ENCODE results near the gene CFDP1. TPM values are rescaled to one million over a fixed set of nuclear protein-coding genes. Genes with fewer than 3 reads are reported as not detected.

Gene CFDP1
- polyA plus RNA-seq, 2 of the 4 experiments (the other 2 are of a cell fraction), result 70.2 to 72.8 TPM

DNA sequence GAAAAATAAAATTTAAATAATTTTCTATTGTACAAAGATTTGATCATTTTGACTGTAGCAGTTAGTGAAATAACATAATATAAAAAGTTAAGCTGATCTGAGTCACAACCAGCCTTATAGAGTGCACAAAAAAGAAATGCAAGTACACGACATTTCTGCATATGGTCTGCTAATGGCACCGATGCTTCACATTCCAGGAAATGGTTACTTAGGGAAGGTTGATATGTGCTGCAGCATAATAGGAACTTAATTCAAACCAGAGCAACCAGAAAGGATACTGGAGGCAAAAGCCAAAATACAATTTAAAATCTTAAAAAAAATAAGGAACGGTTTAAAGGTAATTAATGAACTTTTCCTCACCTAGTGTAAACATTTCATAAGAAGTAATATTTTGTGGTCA lies 10.0 kb upstream of the CFDP1 start:
- CTCF ChIA-PET, result interaction anchor here (1.6 kb wide), 1 partner anchor 321 kb away, joined by 3 read pairs; no protein-coding TSS in a partner anchor
- 92% methylated on average over 3 of the region's 3 CpGs for WGBS (ENCODE audit: missing lambda C conversion rate)
- TF ChIP-seq HOXB13 (CRISPR knock-in tag; IDR thresholded peaks at IDR 0.05; ENCODE audit: low read depth) (no peak), CBX2 (IDR thresholded peaks at IDR 0.05; ENCODE audit: borderline replicate concordance, low read depth) (no peak), JUN (IDR thresholded peaks at IDR 0.05) (no peak), EP300 (IDR thresholded peaks at IDR 0.05) (no peak), HOXA7 (CRISPR knock-in tag; IDR thresholded peaks at IDR 0.05) (no peak), RFX5 (IDR thresholded peaks at IDR 0.05) (no peak), EHMT2 (IDR thresholded peaks at IDR 0.05; ENCODE audit: low read depth) (no peak), ZSCAN20 (CRISPR knock-in tag; IDR thresholded peaks at IDR 0.05) (no peak), NR3C1 (IDR thresholded peaks at IDR 0.05) (no peak), BHLHE40 (IDR thresholded peaks at IDR 0.05; ENCODE audit: low read depth, low read length) (no peak), JUNB (IDR thresholded peaks at IDR 0.05) (no peak), NFE2L2 (conservative IDR thresholded peaks at IDR 0.05; ENCODE audit: low read length) (no peak)

DNA sequence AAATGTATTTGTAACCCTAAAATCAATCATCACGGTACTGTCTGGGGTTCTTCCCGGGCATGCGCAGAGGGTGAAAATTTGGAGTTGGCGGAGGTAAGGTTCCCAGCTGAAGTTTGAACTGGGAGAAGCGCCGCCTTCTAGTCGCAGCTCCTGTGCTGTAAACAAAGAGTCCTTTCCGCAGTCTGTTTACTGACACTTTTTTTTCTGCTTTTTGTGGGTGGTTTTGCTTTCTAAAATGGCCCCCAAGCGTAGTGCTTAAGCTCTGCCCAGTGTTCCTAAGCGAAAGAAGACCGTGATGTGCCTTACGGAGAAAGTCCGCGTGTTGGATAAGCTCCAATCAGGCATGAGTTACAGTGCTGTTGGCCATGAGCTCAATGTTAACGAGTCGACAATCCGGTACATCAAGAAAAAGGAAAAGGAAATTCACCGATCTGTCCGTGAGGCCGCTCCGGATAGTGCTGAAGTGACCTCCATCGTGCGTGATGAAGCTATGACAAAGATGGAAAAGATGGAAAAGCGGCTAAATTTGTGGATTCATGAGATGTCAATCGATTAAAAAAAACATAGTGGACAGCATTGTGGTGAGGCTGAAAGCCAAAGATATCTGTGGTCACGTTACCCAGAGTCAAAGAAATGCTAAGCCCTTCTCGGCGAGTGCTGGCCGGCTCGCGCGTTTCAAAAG lies 570 bp upstream of the CFDP1 start:
- DNase-seq (ENCODE audit: low read depth in 1 of 2, low spot score in 1 of 2) (peak; percentile 69 to 92), ATAC-seq (peak; percentile 85 to 88), FAIRE-seq (no peak)
- POLR2A ChIA-PET, result interaction anchor here (0.7 to 1.6 kb wide), 9 partner anchors 11 to 189 kb away, joined by 3 to 10 read pairs (median 4); partner anchors contain the start of genes ADAT1 and BCAR1
- WGBS (ENCODE audit: missing lambda C conversion rate), result 2% methylated on average over 32 of the region's 32 CpGs
- H3K27ac ChIP-seq, result peak overlapping the region; percentile 75 to 95
- no peaks in the 10 kb centered on the region for H3K9me3 ChIP-seq
- peaks cover 10% of the 10 kb centered on the region; the same call in 1 of the 3 replicates for H3K4me1 ChIP-seq
- H3K4me2 ChIP-seq, result peak overlapping the region; percentile 79
- peak overlapping the region; percentile 81 for H3K4me3 ChIP-seq
- CTCF ChIA-PET, result interaction anchor here (0.8 to 1.9 kb wide), 6 partner anchors 10 to 235 kb away, joined by 3 to 9 read pairs (median 4); partner anchors contain the start of gene TMEM170A
- TF ChIP-seq, protein P1, sequence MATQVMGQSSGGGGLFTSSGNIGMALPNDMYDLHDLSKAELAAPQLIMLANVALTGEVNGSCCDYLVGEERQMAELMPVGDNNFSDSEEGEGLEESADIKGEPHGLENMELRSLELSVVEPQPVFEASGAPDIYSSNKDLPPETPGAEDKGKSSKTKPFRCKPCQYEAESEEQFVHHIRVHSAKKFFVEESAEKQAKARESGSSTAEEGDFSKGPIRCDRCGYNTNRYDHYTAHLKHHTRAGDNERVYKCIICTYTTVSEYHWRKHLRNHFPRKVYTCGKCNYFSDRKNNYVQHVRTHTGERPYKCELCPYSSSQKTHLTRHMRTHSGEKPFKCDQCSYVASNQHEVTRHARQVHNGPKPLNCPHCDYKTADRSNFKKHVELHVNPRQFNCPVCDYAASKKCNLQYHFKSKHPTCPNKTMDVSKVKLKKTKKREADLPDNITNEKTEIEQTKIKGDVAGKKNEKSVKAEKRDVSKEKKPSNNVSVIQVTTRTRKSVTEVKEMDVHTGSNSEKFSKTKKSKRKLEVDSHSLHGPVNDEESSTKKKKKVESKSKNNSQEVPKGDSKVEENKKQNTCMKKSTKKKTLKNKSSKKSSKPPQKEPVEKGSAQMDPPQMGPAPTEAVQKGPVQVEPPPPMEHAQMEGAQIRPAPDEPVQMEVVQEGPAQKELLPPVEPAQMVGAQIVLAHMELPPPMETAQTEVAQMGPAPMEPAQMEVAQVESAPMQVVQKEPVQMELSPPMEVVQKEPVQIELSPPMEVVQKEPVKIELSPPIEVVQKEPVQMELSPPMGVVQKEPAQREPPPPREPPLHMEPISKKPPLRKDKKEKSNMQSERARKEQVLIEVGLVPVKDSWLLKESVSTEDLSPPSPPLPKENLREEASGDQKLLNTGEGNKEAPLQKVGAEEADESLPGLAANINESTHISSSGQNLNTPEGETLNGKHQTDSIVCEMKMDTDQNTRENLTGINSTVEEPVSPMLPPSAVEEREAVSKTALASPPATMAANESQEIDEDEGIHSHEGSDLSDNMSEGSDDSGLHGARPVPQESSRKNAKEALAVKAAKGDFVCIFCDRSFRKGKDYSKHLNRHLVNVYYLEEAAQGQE (IDR thresholded peaks at IDR 0.05), result no peak
- TF ChIP-seq ZNF302 (CRISPR knock-in tag; IDR thresholded peaks at IDR 0.05), result peak; percentile 39; the same call in 1 of the 2 replicates
- peak; percentile 28; the same call in 1 of the 2 replicates for TF ChIP-seq HOXA7 (CRISPR knock-in tag; IDR thresholded peaks at IDR 0.05)
- TF ChIP-seq MYC (IDR thresholded peaks at IDR 0.05; ENCODE audit: borderline replicate concordance, low read length), result peak; percentile 69; the same call in 1 of the 2 replicates
- peak; percentile 65; the same call in 1 of the 2 replicates for TF ChIP-seq E2F6 (IDR thresholded peaks at IDR 0.05; ENCODE audit: borderline replicate concordance, low read depth)
- TF ChIP-seq ZSCAN20 (CRISPR knock-in tag; IDR thresholded peaks at IDR 0.05), result no peak
- TF ChIP-seq FOSL2 (IDR thresholded peaks at IDR 0.05), result no peak
- TF ChIP-seq FOSL2 (CRISPR knock-in tag; IDR thresholded peaks at IDR 0.05), result no peak
- TF ChIP-seq CEBPB (IDR thresholded peaks at IDR 0.05), result no peak
- TF ChIP-seq TP53 (CRISPR knock-in tag; IDR thresholded peaks at IDR 0.05), result no peak
- TF ChIP-seq, protein P2, sequence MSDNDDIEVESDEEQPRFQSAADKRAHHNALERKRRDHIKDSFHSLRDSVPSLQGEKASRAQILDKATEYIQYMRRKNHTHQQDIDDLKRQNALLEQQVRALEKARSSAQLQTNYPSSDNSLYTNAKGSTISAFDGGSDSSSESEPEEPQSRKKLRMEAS (IDR thresholded peaks at IDR 0.05), result peak; percentile 89
- TF ChIP-seq GATA3 (IDR thresholded peaks at IDR 0.05; ENCODE audit: borderline replicate concordance), result no peak
- TF ChIP-seq, protein P3, sequence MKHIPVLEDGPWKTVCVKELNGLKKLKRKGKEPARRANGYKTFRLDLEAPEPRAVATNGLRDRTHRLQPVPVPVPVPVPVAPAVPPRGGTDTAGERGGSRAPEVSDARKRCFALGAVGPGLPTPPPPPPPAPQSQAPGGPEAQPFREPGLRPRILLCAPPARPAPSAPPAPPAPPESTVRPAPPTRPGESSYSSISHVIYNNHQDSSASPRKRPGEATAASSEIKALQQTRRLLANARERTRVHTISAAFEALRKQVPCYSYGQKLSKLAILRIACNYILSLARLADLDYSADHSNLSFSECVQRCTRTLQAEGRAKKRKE (CRISPR knock-in tag; IDR thresholded peaks at IDR 0.05; ENCODE audit: low read depth), result no peak
- TF ChIP-seq EHMT2 (IDR thresholded peaks at IDR 0.05; ENCODE audit: low read depth), result no peak
- TF ChIP-seq, protein P4, sequence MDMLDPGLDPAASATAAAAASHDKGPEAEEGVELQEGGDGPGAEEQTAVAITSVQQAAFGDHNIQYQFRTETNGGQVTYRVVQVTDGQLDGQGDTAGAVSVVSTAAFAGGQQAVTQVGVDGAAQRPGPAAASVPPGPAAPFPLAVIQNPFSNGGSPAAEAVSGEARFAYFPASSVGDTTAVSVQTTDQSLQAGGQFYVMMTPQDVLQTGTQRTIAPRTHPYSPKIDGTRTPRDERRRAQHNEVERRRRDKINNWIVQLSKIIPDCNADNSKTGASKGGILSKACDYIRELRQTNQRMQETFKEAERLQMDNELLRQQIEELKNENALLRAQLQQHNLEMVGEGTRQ (IDR thresholded peaks at IDR 0.05), result peak; percentile 82
- no peak for TF ChIP-seq POLR2AphosphoS2 (conservative IDR thresholded peaks at IDR 0.05; ENCODE audit: low read length)
- TF ChIP-seq, protein P5, sequence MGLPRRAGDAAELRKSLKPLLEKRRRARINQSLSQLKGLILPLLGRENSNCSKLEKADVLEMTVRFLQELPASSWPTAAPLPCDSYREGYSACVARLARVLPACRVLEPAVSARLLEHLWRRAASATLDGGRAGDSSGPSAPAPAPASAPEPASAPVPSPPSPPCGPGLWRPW (IDR thresholded peaks at IDR 0.05), result no peak
- TF ChIP-seq TFCP2L1 (CRISPR knock-in tag; IDR thresholded peaks at IDR 0.05), result no peak
- TF ChIP-seq EHF (CRISPR knock-in tag; IDR thresholded peaks at IDR 0.05), result no peak
- no peak for TF ChIP-seq KDM5A (IDR thresholded peaks at IDR 0.05)
- TF ChIP-seq RFX5 (IDR thresholded peaks at IDR 0.05), result 0 out of 2 replicates have a peak, but pooled peaks have one; percentile 16
- TF ChIP-seq CHD2 (IDR thresholded peaks at IDR 0.05; ENCODE audit: low read length, partially characterized antibody), result no peak
- peak; percentile 39; the same call in 1 of the 2 replicates for TF ChIP-seq PHF8 (IDR thresholded peaks at IDR 0.05; ENCODE audit: borderline replicate concordance, low read depth)
- no peak for TF ChIP-seq NFE2L2 (conservative IDR thresholded peaks at IDR 0.05; ENCODE audit: low read length)
- TF ChIP-seq KDM1A (IDR thresholded peaks at IDR 0.05; ENCODE audit: low read depth), result no peak

More for the DNA sequence above, 10.0 kb upstream of the CFDP1 start:
- H3K4me1 ChIP-seq, result no peaks in the 10 kb centered on the region
- no peak for DNase-seq (ENCODE audit: low read depth in 1 of 2, low spot score in 1 of 2)
- no peak overlapping the region for H3K4me2 ChIP-seq
- no peaks in the 10 kb centered on the region for H3K9me3 ChIP-seq
- H3K4me3 ChIP-seq, result no peak overlapping the region
- no peak for FAIRE-seq
- ATAC-seq, result no peak
- H3K27ac ChIP-seq, result no peak overlapping the region
- POLR2A ChIA-PET, result no interaction called here
